GM23338 (cell line): ENCODE data around the gene CASR. TPM values are rescaled to one million over a fixed set of nuclear protein-coding genes. Genes with fewer than 3 reads are reported as not detected.

Source experiments
- ATAC-seq: fragments of 200-7000 bp; cut with Tn5 transposase; 3 replicates; pipeline ENCODE4 v1.9.1; 2020
- DNase-seq: peaks from one replicate; pipeline ENCODE4 v3.0.0-alpha.2; 2015; ENCODE audit warnings: low spot score
- H2AFZ ChIP-seq: fragments of 200-600 bp; sonication (generic); 2 replicates; pipeline ENCODE4 v1.8.0; 2016; ENCODE audit warnings: antibody characterized with exemption, mild to moderate bottlenecking, moderate library complexity
- H3F3A ChIP-seq: fragments of 200-600 bp; sonication (generic); replicated peaks from 2 replicates; pipeline ENCODE4 v1.8.0; 2017; ENCODE audit warnings: antibody characterized with exemption, mixed run types, low read depth
- H3K27ac ChIP-seq: fragments of 200-600 bp; sonication (generic); 2 replicates; pipeline ENCODE4 v1.6.1; 2016; ENCODE audit warnings: low read depth
- H3K27me3 ChIP-seq: fragments of 200-600 bp; sonication (generic); 2 replicates; pipeline ENCODE4 v1.8.0; 2016; ENCODE audit warnings: mild to moderate bottlenecking, mixed run types, moderate library complexity; ENCODE audit not compliant: insufficient read depth
- H3K36me3 ChIP-seq: fragments of 200-600 bp; sonication (generic); 2 replicates; pipeline ENCODE4 v1.8.0; 2016; ENCODE audit warnings: mild to moderate bottlenecking; ENCODE audit not compliant: insufficient read depth
- H3K4me1 ChIP-seq: fragments of 200-600 bp; sonication (generic); 2 replicates; pipeline ENCODE4 v1.8.0; 2016; ENCODE audit warnings: mild to moderate bottlenecking, moderate library complexity; ENCODE audit not compliant: insufficient read depth
- H3K4me2 ChIP-seq: fragments of 200-600 bp; sonication (generic); 2 replicates; pipeline ENCODE4 v1.7.1; 2017; ENCODE audit warnings: mixed run types
- H3K4me3 ChIP-seq: fragments of 200-600 bp; sonication (generic); 2 replicates; pipeline ENCODE4 v1.6.1; 2016; ENCODE audit warnings: mixed run types
- H3K79me2 ChIP-seq: fragments of 200-600 bp; sonication (generic); replicated peaks from 2 replicates; pipeline ENCODE4 v1.8.0; 2017; ENCODE audit warnings: mild to moderate bottlenecking; ENCODE audit not compliant: insufficient read depth
- H3K9me2 ChIP-seq: fragments of 200-600 bp; sonication (generic); 2 replicates; pipeline ENCODE4 v1.8.0; 2017; ENCODE audit not compliant: insufficient read depth
- H4K20me1 ChIP-seq: fragments of 200-600 bp; sonication (generic); replicated peaks from 2 replicates; pipeline ENCODE4 v1.8.0; 2017; ENCODE audit warnings: mild to moderate bottlenecking; ENCODE audit not compliant: insufficient read depth
- H3K27ac Mint-ChIP-seq: 2 replicates; pipeline ENCODE4 v1.8.0; 2020; ENCODE audit warnings: inconsistent platforms, mild to moderate bottlenecking, moderate library complexity, mixed read lengths
- H3K27me3 Mint-ChIP-seq: 3 replicates; pipeline ENCODE4 v1.8.0; 2022; ENCODE audit warnings: low read depth, mild to moderate bottlenecking, moderate library complexity, mixed read lengths, inconsistent platforms; ENCODE audit not compliant: insufficient read depth, poor library complexity
- H3K36me3 Mint-ChIP-seq: 3 replicates; pipeline ENCODE4 v1.8.0; 2021; ENCODE audit warnings: low read depth, mild to moderate bottlenecking, inconsistent platforms, moderate library complexity, mixed read lengths
- H3K4me1 Mint-ChIP-seq: 3 replicates; pipeline ENCODE4 v1.8.0; 2020; ENCODE audit warnings: mild to moderate bottlenecking, inconsistent platforms, mixed read lengths
- H3K4me3 Mint-ChIP-seq: 3 replicates; pipeline ENCODE4 v1.8.0; 2021; ENCODE audit warnings: moderate library complexity, mild to moderate bottlenecking, inconsistent platforms, mixed read lengths
- H3K9me3 Mint-ChIP-seq: 3 replicates; pipeline ENCODE4 v1.8.0; 2020; ENCODE audit warnings: moderate library complexity, mild to moderate bottlenecking, inconsistent platforms, mixed read lengths
- EZH2 ChIP-seq: fragments of 200-600 bp; sonication (generic); IDR thresholded peaks from one replicate; pipeline ENCODE4 v1.8.0; 2017; ENCODE audit warnings: antibody characterized with exemption, mild to moderate bottlenecking, low read depth; ENCODE audit not compliant: unreplicated experiment
- JUNB ChIP-seq: IDR thresholded peaks from one replicate; pipeline ENCODE4 v1.6.1; 2016; ENCODE audit warnings: antibody characterized with exemption; ENCODE audit not compliant: unreplicated experiment
- NANOG ChIP-seq: IDR thresholded peaks from 2 replicates; pipeline ENCODE4 v1.6.1; 2016; ENCODE audit warnings: antibody characterized with exemption, borderline replicate concordance
- ZNF114 ChIP-seq: fragments of 250-450 bp; sonication (Bioruptor Pico); IDR thresholded peaks from 2 replicates; pipeline ENCODE4 v1.5.0; 2020; ENCODE audit warnings: mild to moderate bottlenecking, moderate library complexity
- ZNF331 ChIP-seq: fragments of 250-450 bp; sonication (Bioruptor Pico); IDR thresholded peaks from 2 replicates; pipeline ENCODE4 v1.5.0; 2020; ENCODE audit warnings: low read depth, mild to moderate bottlenecking, moderate library complexity
- polyA plus RNA-seq: library from polyadenylated mRNA; unstranded; fragments of >200 nt; fragmentation: Nextera tagmentation; extraction: Ambion mirVana; gene quantifications from 2 replicates; pipeline ENCODE4 v1.2.1, GENCODE V29; 2016
- total RNA-seq: library from RNA; depleted of rRNA; stranded (reverse); fragments of >200 nt; shearing (Covaris generic); gene quantifications from 2 replicates; pipeline ENCODE4 v1.2.3, GENCODE V29; 2014
- TF ChIP-seq, protein P1 (sequence below): IDR thresholded peaks from 2 replicates; pipeline ENCODE4 v1.6.1; 2016; ENCODE audit warnings: antibody characterized with exemption
- TF ChIP-seq, protein P2 (sequence below): fragments of 250-450 bp; sonication (Bioruptor Pico); IDR thresholded peaks from 2 replicates; pipeline ENCODE4 v1.5.0; 2020; ENCODE audit warnings: mild to moderate bottlenecking, moderate library complexity

The CASR gene
- total and polyA plus RNA-seq, 2 experiments from 2014 or later: 0.08 to 0.56 TPM

DNA sequence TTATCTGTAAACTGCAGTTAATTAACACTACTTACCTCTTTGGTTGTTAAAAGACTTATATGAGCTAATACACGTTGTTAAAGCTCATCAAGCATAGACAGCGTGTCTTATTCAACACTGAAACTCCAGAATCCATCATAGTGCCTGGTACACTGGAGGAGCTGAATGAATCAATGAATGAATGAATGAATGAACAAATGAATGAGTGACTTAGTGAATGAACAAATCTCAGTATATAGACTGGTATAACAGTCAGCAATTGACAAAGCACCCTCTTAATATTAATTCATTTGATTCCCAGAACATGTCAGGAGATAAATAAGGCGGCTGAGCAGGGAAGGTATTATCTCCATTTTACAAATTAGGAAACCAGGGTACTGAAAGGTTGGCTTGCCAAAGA, 7.1 kb downstream of the CASR start (continued):
- TF ChIP-seq, protein P1, sequence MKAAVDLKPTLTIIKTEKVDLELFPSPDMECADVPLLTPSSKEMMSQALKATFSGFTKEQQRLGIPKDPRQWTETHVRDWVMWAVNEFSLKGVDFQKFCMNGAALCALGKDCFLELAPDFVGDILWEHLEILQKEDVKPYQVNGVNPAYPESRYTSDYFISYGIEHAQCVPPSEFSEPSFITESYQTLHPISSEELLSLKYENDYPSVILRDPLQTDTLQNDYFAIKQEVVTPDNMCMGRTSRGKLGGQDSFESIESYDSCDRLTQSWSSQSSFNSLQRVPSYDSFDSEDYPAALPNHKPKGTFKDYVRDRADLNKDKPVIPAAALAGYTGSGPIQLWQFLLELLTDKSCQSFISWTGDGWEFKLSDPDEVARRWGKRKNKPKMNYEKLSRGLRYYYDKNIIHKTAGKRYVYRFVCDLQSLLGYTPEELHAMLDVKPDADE: no peak

DNA sequence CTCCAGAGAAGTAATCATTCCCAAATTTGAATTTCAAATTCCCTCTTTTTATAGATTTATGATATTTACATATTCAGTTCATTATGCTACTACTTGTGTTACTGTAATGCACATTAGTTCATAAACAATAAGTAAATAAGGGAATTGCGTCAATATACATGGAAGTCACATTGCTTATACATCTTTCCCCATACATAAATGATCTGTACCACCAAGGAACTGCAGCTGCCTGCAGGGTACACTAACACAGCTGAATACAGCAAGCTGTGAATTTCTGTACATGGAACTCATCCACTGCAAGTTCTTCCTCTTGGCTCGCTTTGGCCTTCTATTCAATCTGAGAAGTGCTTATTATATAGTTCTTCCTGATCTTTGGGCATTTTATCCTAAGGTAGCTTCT, 15.5 kb downstream of the CASR start:
- Histone ChIP-seq H3K27me3 (no peaks in the 10 kb centered on the region), H3K9me2 (no peaks in the 10 kb centered on the region), H3K4me3 (no peak overlapping the region), H3K4me1 (no peaks in the 10 kb centered on the region), H4K20me1 (no peaks in the 10 kb centered on the region), H3K27ac (no peak overlapping the region), H3K79me2 (no peaks in the 10 kb centered on the region), H2AFZ (no peak overlapping the region), H3K4me2 (no peak overlapping the region), H3F3A (no peaks in the 10 kb centered on the region), H3K36me3 (no peaks in the 10 kb centered on the region)
- no peak overlapping the region for H3K27ac Mint-ChIP-seq
- no peak overlapping the region for H3K4me3 Mint-ChIP-seq
- DNase-seq (no peak), ATAC-seq (no peak)
- H3K9me3 Mint-ChIP-seq: peaks cover 17% of the 10 kb centered on the region
- TF ChIP-seq, protein P2, sequence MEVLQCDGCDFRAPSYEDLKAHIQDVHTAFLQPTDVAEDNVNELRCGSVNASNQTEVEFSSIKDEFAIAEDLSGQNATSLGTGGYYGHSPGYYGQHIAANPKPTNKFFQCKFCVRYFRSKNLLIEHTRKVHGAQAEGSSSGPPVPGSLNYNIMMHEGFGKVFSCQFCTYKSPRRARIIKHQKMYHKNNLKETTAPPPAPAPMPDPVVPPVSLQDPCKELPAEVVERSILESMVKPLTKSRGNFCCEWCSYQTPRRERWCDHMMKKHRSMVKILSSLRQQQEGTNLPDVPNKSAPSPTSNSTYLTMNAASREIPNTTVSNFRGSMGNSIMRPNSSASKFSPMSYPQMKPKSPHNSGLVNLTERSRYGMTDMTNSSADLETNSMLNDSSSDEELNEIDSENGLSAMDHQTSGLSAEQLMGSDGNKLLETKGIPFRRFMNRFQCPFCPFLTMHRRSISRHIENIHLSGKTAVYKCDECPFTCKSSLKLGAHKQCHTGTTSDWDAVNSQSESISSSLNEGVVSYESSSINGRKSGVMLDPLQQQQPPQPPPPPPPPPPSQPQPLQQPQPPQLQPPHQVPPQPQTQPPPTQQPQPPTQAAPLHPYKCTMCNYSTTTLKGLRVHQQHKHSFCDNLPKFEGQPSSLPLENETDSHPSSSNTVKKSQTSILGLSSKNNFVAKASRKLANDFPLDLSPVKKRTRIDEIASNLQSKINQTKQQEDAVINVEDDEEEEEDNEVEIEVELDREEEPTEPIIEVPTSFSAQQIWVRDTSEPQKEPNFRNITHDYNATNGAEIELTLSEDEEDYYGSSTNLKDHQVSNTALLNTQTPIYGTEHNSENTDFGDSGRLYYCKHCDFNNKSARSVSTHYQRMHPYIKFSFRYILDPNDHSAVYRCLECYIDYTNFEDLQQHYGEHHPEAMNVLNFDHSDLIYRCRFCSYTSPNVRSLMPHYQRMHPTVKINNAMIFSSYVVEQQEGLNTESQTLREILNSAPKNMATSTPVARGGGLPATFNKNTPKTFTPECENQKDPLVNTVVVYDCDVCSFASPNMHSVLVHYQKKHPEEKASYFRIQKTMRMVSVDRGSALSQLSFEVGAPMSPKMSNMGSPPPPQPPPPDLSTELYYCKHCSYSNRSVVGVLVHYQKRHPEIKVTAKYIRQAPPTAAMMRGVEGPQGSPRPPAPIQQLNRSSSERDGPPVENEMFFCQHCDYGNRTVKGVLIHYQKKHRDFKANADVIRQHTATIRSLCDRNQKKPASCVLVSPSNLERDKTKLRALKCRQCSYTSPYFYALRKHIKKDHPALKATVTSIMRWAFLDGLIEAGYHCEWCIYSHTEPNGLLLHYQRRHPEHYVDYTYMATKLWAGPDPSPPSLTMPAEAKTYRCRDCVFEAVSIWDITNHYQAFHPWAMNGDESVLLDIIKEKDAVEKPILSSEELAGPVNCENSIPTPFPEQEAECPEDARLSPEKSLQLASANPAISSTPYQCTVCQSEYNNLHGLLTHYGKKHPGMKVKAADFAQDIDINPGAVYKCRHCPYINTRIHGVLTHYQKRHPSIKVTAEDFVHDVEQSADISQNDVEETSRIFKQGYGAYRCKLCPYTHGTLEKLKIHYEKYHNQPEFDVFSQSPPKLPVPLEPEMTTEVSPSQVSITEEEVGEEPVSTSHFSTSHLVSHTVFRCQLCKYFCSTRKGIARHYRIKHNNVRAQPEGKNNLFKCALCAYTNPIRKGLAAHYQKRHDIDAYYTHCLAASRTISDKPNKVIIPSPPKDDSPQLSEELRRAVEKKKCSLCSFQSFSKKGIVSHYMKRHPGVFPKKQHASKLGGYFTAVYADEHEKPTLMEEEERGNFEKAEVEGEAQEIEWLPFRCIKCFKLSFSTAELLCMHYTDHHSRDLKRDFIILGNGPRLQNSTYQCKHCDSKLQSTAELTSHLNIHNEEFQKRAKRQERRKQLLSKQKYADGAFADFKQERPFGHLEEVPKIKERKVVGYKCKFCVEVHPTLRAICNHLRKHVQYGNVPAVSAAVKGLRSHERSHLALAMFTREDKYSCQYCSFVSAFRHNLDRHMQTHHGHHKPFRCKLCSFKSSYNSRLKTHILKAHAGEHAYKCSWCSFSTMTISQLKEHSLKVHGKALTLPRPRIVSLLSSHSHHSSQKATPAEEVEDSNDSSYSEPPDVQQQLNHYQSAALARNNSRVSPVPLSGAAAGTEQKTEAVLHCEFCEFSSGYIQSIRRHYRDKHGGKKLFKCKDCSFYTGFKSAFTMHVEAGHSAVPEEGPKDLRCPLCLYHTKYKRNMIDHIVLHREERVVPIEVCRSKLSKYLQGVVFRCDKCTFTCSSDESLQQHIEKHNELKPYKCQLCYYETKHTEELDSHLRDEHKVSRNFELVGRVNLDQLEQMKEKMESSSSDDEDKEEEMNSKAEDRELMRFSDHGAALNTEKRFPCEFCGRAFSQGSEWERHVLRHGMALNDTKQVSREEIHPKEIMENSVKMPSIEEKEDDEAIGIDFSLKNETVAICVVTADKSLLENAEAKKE (CRISPR knock-in tag): no peak
- TF ChIP-seq ZNF331 (CRISPR knock-in tag) (no peak), NANOG (no peak), ZNF114 (no peak), EZH2 (no peak), JUNB (no peak)
- H3K4me1 Mint-ChIP-seq: no peaks in the 10 kb centered on the region
- H3K36me3 Mint-ChIP-seq: peaks cover 7% of the 10 kb centered on the region; the same call in 1 of the 3 replicates
- H3K27me3 Mint-ChIP-seq: no peaks in the 10 kb centered on the region
